Measurements from ENCODE around the gene DOK3.
"Not testable (repeated sequence)": the region's sequence is repeated elsewhere in the genome, so short reads cannot be mapped to it uniquely, and the experiment has no call there.

The DOK3 gene

DNA sequence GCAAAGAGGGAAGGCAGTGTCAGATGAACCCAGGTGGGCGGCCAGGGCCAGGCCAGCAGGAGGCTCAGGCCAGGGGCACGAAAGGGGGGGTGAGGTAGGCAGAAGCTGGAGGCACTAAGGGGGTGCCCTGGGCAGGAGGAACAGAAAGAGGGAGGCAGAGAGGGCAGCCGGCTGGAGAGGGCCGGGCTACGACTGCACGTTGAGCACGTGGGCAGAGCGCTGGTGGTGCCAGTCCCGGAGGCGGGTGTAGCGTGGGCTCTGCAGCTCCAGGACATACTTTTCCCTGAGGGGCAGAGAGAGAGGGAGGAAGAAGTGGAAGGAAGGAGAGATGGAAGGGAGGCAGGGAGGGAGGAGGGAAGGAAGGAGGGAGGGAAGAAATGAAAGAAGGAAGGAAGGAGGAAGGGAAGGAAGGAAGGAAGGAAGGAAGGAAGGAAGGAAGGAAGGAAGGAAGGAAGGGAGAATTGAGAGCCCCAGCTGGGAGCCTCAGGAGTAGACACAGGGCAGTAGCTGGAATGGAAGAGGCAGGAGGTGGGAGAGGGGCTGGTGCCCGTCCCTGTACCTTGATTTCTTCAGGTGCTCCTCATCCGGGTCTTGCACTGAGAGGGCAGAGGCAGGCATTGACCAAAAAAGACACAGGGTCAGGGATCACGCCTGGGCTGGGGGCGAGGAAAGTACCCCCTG is 19.2 kb downstream of the DOK3 start:
- H3K27me3 ChIP-seq (ENCODE audit: control insufficient read depth in 1 of 2, insufficient read depth in 2 of 2, low read length in 2 of 2), result no peaks in the 10 kb centered on the region
- H3K27ac ChIP-seq (ENCODE audit: low read length), result peak overlapping the region; percentile 77
- H3K4me1 ChIP-seq (ENCODE audit: control insufficient read depth, insufficient read depth, low read length), result peaks cover 81% of the 10 kb centered on the region
- peak overlapping the region in 1 of 2 donors; percentile 18 for H3K9ac ChIP-seq (ENCODE audit: low read length in 2 of 2)
- no peaks in the 10 kb centered on the region for H3K9me3 ChIP-seq (ENCODE audit: control insufficient read depth in 2 of 2, low read length in 2 of 2)
- H3K4me3 ChIP-seq (ENCODE audit: low read length in 2 of 2), result peak overlapping the region in 1 of 2 donors; percentile 22
- H3K36me3 ChIP-seq (ENCODE audit: control insufficient read depth in 2 of 2, insufficient read depth in 2 of 2, low read length in 2 of 2), result peaks cover 46 to 49% of the 10 kb centered on the region in 2 donors

- Histone ChIP-seq H3K4me1 (ENCODE audit: control insufficient read depth, insufficient read depth, low read length) (peaks cover 81% of the 10 kb centered on the region), H3K36me3 (ENCODE audit: control insufficient read depth in 2 of 2, insufficient read depth in 2 of 2, low read length in 2 of 2) (peaks cover 49 to 56% of the 10 kb centered on the region in 2 donors), H3K27me3 (ENCODE audit: control insufficient read depth in 1 of 2, insufficient read depth in 2 of 2, low read length in 2 of 2) (no peaks in the 10 kb centered on the region), H3K9ac (ENCODE audit: low read length in 2 of 2) (no peak overlapping the region), H3K27ac (ENCODE audit: low read length) (peak overlapping the region; percentile 77), H3K4me3 (ENCODE audit: low read length in 2 of 2) (no peak overlapping the region), H3K9me3 (ENCODE audit: control insufficient read depth in 2 of 2, low read length in 2 of 2) (no peaks in the 10 kb centered on the region)
Measured at GRCh38 chr5:177489119-177489716, 20.4 kb downstream of the DOK3 start.

- Histone ChIP-seq H3K27ac (ENCODE audit: low read length) (peak overlapping the region; percentile 77), H3K36me3 (ENCODE audit: control insufficient read depth in 2 of 2, insufficient read depth in 2 of 2, low read length in 2 of 2) (peaks cover 52 to 58% of the 10 kb centered on the region in 2 donors), H3K4me1 (ENCODE audit: control insufficient read depth, insufficient read depth, low read length) (peaks cover 81% of the 10 kb centered on the region)
Measured at GRCh38 chr5:177487975-177488374, 21.7 kb downstream of the DOK3 start.

GRCh38 chr5:177487144-177487543 is 22.5 kb downstream of the DOK3 start:
- peak overlapping the region; percentile 77 for H3K27ac ChIP-seq (ENCODE audit: low read length)
- no peak overlapping the region for H3K9ac ChIP-seq (ENCODE audit: low read length in 2 of 2)
- H3K27me3 ChIP-seq (ENCODE audit: control insufficient read depth in 1 of 2, insufficient read depth in 2 of 2, low read length in 2 of 2), result no peaks in the 10 kb centered on the region
- peaks cover 50 to 55% of the 10 kb centered on the region in 2 donors for H3K36me3 ChIP-seq (ENCODE audit: control insufficient read depth in 2 of 2, insufficient read depth in 2 of 2, low read length in 2 of 2)
- peaks cover 81% of the 10 kb centered on the region for H3K4me1 ChIP-seq (ENCODE audit: control insufficient read depth, insufficient read depth, low read length)
- no peak overlapping the region for H3K4me3 ChIP-seq (ENCODE audit: low read length in 2 of 2)
- H3K9me3 ChIP-seq (ENCODE audit: control insufficient read depth in 2 of 2, low read length in 2 of 2), result no peaks in the 10 kb centered on the region

More at GRCh38 chr5:177487975-177488374, 21.7 kb downstream of the DOK3 start:
- H3K4me3 ChIP-seq (ENCODE audit: low read length in 2 of 2), result no peak overlapping the region
- no peaks in the 10 kb centered on the region for H3K27me3 ChIP-seq (ENCODE audit: control insufficient read depth in 1 of 2, insufficient read depth in 2 of 2, low read length in 2 of 2)
- H3K9me3 ChIP-seq (ENCODE audit: control insufficient read depth in 2 of 2, low read length in 2 of 2), result no peaks in the 10 kb centered on the region
- H3K9ac ChIP-seq (ENCODE audit: low read length in 2 of 2), result no peak overlapping the region

GRCh38 chr5:177486256-177486655 is 23.4 kb downstream of the DOK3 start:
- Histone ChIP-seq H3K27me3 (ENCODE audit: control insufficient read depth in 1 of 2, insufficient read depth in 2 of 2, low read length in 2 of 2) (no peaks in the 10 kb centered on the region), H3K27ac (ENCODE audit: low read length) (no peak overlapping the region), H3K4me3 (ENCODE audit: low read length in 2 of 2) (no peak overlapping the region), H3K36me3 (ENCODE audit: control insufficient read depth in 2 of 2, insufficient read depth in 2 of 2, low read length in 2 of 2) (peaks cover 51 to 59% of the 10 kb centered on the region in 2 donors), H3K4me1 (ENCODE audit: control insufficient read depth, insufficient read depth, low read length) (peaks cover 80% of the 10 kb centered on the region), H3K9me3 (ENCODE audit: control insufficient read depth in 2 of 2, low read length in 2 of 2) (no peaks in the 10 kb centered on the region), H3K9ac (ENCODE audit: low read length in 2 of 2) (no peak overlapping the region)

DNA sequence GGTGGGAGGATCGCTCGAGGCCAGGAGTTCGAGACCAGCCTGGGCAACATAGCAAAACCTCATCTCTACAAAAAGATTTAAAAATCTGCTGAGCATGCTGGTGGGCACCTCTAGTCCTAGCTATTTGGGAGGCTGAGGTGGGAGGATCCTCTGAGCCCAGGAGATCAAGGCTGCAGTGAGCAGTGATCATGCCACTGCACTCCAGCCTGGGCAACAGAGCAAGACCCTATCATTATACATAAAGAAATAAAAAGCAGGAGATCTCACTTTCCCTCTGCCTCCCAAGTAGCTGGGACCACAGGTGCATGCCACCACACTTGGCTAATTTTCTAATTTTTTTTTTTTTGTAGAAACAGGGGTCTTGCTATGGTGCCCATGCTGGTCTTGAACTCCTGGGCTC is 23.9 kb downstream of the DOK3 start:
- Histone ChIP-seq H3K36me3 (ENCODE audit: control insufficient read depth in 2 of 2, insufficient read depth in 2 of 2, low read length in 2 of 2) (peaks cover 51 to 56% of the 10 kb centered on the region in 2 donors), H3K4me1 (ENCODE audit: control insufficient read depth, insufficient read depth, low read length) (peaks cover 78% of the 10 kb centered on the region), H3K27ac (ENCODE audit: low read length) (peak overlapping the region; percentile 78)
- H3K4me3 ChIP-seq (ENCODE audit: low read length in 2 of 2); H3K9me3 ChIP-seq (ENCODE audit: control insufficient read depth in 2 of 2, low read length in 2 of 2); H3K9ac ChIP-seq (ENCODE audit: low read length in 2 of 2); H3K27me3 ChIP-seq (ENCODE audit: control insufficient read depth in 1 of 2, insufficient read depth in 2 of 2, low read length in 2 of 2): not testable (repeated sequence)

GRCh38 chr5:177484902-177485549 is 24.6 kb downstream of the DOK3 start:
- Histone ChIP-seq H3K4me3 (ENCODE audit: low read length in 2 of 2) (no peak overlapping the region), H3K27me3 (ENCODE audit: control insufficient read depth in 1 of 2, insufficient read depth in 2 of 2, low read length in 2 of 2) (no peaks in the 10 kb centered on the region), H3K36me3 (ENCODE audit: control insufficient read depth in 2 of 2, insufficient read depth in 2 of 2, low read length in 2 of 2) (peaks cover 45 to 50% of the 10 kb centered on the region in 2 donors), H3K4me1 (ENCODE audit: control insufficient read depth, insufficient read depth, low read length) (peaks cover 77% of the 10 kb centered on the region), H3K9ac (ENCODE audit: low read length in 2 of 2) (no peak overlapping the region), H3K27ac (ENCODE audit: low read length) (peak overlapping the region; percentile 78), H3K9me3 (ENCODE audit: control insufficient read depth in 2 of 2, low read length in 2 of 2) (no peaks in the 10 kb centered on the region)

- Histone ChIP-seq H3K27ac (ENCODE audit: low read length) (peak overlapping the region; percentile 78), H3K9me3 (ENCODE audit: control insufficient read depth in 2 of 2, low read length in 2 of 2) (no peaks in the 10 kb centered on the region), H3K9ac (ENCODE audit: low read length in 2 of 2) (peak overlapping the region in 1 of 2 donors; percentile 2), H3K4me1 (ENCODE audit: control insufficient read depth, insufficient read depth, low read length) (peaks cover 77% of the 10 kb centered on the region), H3K4me3 (ENCODE audit: low read length in 2 of 2) (no peak overlapping the region), H3K36me3 (ENCODE audit: control insufficient read depth in 2 of 2, insufficient read depth in 2 of 2, low read length in 2 of 2) (peaks cover 41 to 45% of the 10 kb centered on the region in 2 donors), H3K27me3 (ENCODE audit: control insufficient read depth in 1 of 2, insufficient read depth in 2 of 2, low read length in 2 of 2) (no peaks in the 10 kb centered on the region)
Measured at GRCh38 chr5:177483994-177484901, 25.4 kb downstream of the DOK3 start.

- peaks cover 31 to 37% of the 10 kb centered on the region in 2 donors for H3K36me3 ChIP-seq (ENCODE audit: control insufficient read depth in 2 of 2, insufficient read depth in 2 of 2, low read length in 2 of 2)
- H3K27ac ChIP-seq (ENCODE audit: low read length), result peak overlapping the region; percentile 78
- peaks cover 84% of the 10 kb centered on the region for H3K4me1 ChIP-seq (ENCODE audit: control insufficient read depth, insufficient read depth, low read length)
- H3K27me3 ChIP-seq (ENCODE audit: control insufficient read depth in 1 of 2, insufficient read depth in 2 of 2, low read length in 2 of 2), result no peaks in the 10 kb centered on the region
- H3K9ac ChIP-seq (ENCODE audit: low read length in 2 of 2), result no peak overlapping the region
- H3K4me3 ChIP-seq (ENCODE audit: low read length in 2 of 2), result no peak overlapping the region
- H3K9me3 ChIP-seq (ENCODE audit: control insufficient read depth in 2 of 2, low read length in 2 of 2), result no peaks in the 10 kb centered on the region
Measured at GRCh38 chr5:177483042-177483441, 26.6 kb downstream of the DOK3 start.

DNA sequence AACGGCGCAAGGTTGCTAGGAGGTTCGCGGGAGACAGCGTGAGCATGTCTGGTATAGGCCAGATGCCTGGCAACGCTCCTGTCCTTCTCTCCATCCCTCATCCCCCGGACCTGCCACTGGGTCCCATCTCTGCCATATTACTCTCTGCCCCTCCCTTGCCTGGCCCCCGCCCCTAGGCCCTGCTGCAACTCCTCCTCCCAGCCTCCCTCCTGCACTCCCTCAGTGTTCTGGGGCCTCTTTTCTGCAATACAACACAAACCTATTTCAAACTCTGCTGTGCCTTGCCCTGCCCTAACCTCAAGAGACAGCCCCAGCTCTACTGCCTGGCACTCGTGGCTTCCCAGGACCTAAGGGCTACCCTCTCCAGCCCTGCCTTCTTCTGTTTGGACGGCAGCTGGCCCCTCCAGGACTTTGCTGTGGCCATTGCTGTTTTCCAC is 27.2 kb downstream of the DOK3 start:
- Histone ChIP-seq H3K9ac (ENCODE audit: low read length in 2 of 2) (no peak overlapping the region), H3K27ac (ENCODE audit: low read length) (peak overlapping the region; percentile 78), H3K27me3 (ENCODE audit: control insufficient read depth in 1 of 2, insufficient read depth in 2 of 2, low read length in 2 of 2) (no peaks in the 10 kb centered on the region), H3K4me3 (ENCODE audit: low read length in 2 of 2) (no peak overlapping the region), H3K9me3 (ENCODE audit: control insufficient read depth in 2 of 2, low read length in 2 of 2) (no peaks in the 10 kb centered on the region), H3K36me3 (ENCODE audit: control insufficient read depth in 2 of 2, insufficient read depth in 2 of 2, low read length in 2 of 2) (peaks cover 24 to 30% of the 10 kb centered on the region in 2 donors), H3K4me1 (ENCODE audit: control insufficient read depth, insufficient read depth, low read length) (peaks cover 87% of the 10 kb centered on the region)
